CD8-positive, alpha-beta memory T cell (primary cell): ENCODE data around the gene HS3ST3B1. TPM values are rescaled to one million over a fixed set of nuclear protein-coding genes. Genes with fewer than 3 reads are reported as not detected.
A peak's percentile ranks its signal among the peaks of the same experiment; 100 is the strongest.

Experiments
- CTCF ChIA-PET: fragments of 350-600 bp; sonication (Branson Sonifier 250); formaldehyde crosslinking; loops from one replicate; lab custom pipeline; 2021; ENCODE audit warnings: antibody characterized with exemption; lab: Charles Lee
- POLR2A ChIA-PET: fragments of 350-600 bp; sonication (Branson Sonifier 250); formaldehyde crosslinking; loops from one replicate; lab custom pipeline; 2021; ENCODE audit warnings: antibody characterized with exemption; lab: Charles Lee
- DNase-seq, 5 donors: peaks; one replicate each; pipeline versions ENCODE4 v3.0.0 to v3.0.0-alpha.2; 2020 to 2022; ENCODE audit warnings: mixed read lengths in 1 of 5
- H3K27ac ChIP-seq: one replicate; pipeline ENCODE4 v1.7.0; 2013; ENCODE audit warnings: low read depth, mild to moderate bottlenecking, low read length, moderate library complexity
- H3K27me3 ChIP-seq: 2 replicates; pipeline ENCODE4 v1.7.0; 2013; ENCODE audit warnings: low read length, mild to moderate bottlenecking; ENCODE audit not compliant: insufficient read depth, poor library complexity, severe bottlenecking
- H3K36me3 ChIP-seq: 2 replicates; pipeline ENCODE4 v1.7.0; 2013; ENCODE audit warnings: mild to moderate bottlenecking, low read length, moderate library complexity; ENCODE audit not compliant: insufficient read depth
- H3K4me1 ChIP-seq: 2 replicates; pipeline ENCODE4 v1.7.0; 2013; ENCODE audit warnings: mild to moderate bottlenecking, low read length, moderate library complexity; ENCODE audit not compliant: insufficient read depth
- H3K4me3 ChIP-seq: 2 replicates; pipeline ENCODE4 v1.7.0; 2013; ENCODE audit warnings: mild to moderate bottlenecking, low read length
- H3K9me3 ChIP-seq: 2 replicates; pipeline ENCODE4 v1.7.0; 2013; ENCODE audit warnings: mild to moderate bottlenecking, low read length
- H3K27ac Mint-ChIP-seq, 8 donors: one replicate each; pipeline ENCODE4 v1.8.0; 2020 to 2021; ENCODE audit warnings: mixed read lengths in 8 of 8, mild to moderate bottlenecking in 6 of 8, inconsistent platforms in 3 of 8, moderate library complexity in 3 of 8
- H3K27me3 Mint-ChIP-seq, 2 donors: one replicate each; pipeline ENCODE4 v1.8.0; 2020 to 2021; ENCODE audit warnings: mixed read lengths in 2 of 2, mild to moderate bottlenecking in 1 of 2, moderate library complexity in 1 of 2
- H3K36me3 Mint-ChIP-seq, 3 donors: one replicate each; pipeline ENCODE4 v1.8.0; 2020 to 2021; ENCODE audit warnings: mixed read lengths in 3 of 3, inconsistent platforms in 1 of 3, mild to moderate bottlenecking in 1 of 3
- H3K4me1 Mint-ChIP-seq, 3 donors: one replicate each; pipeline ENCODE4 v1.8.0; 2020 to 2021; ENCODE audit warnings: mixed read lengths in 3 of 3, inconsistent platforms in 1 of 3, mild to moderate bottlenecking in 1 of 3
- H3K4me3 Mint-ChIP-seq, 7 donors: one replicate each; pipeline ENCODE4 v1.8.0; 2020 to 2021; ENCODE audit warnings: mixed read lengths in 7 of 7, mild to moderate bottlenecking in 6 of 7, moderate library complexity in 4 of 7, inconsistent platforms in 2 of 7
- H3K9me3 Mint-ChIP-seq, 5 donors: one replicate each; pipeline ENCODE4 v1.8.0; 2020 to 2022; ENCODE audit warnings: mixed read lengths in 5 of 5, mild to moderate bottlenecking in 3 of 5, moderate library complexity in 2 of 5, inconsistent platforms in 1 of 5
- polyA plus RNA-seq: library from polyadenylated mRNA; unstranded; fragments of 300-500 nt; fragmentation: Illumina TruSeq; gene quantifications from one replicate; pipeline ENCODE4 v1.2.3, GENCODE V29; 2021
- total RNA-seq, 2 experiments: library from RNA; stranded (reverse); gene quantifications; one replicate each; pipeline ENCODE4 v1.2.3, GENCODE V29; 2021

The HS3ST3B1 gene
- total and polyA plus RNA-seq, 3 experiments from 2014 or later = 5.5 to 11.0 (median 6.0) TPM

DNA sequence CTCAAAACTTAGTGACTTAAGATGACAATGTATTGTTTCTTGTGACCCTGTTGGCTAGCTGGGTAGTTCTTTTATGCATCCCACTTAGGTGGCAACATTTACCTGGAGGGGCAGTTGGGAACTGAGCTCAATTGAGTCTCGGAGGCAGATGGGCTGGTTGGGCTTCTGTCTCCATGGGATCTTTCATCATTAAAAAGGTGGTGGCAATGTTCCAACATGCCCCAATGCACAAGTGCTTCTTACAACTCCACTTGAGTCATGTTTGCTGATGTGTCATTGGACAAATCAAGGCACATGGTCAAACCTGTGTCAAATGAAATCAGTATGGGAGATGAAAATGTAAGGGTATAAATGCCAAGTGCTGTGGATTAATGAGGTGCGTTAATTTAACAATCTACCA lies 11.7 kb upstream of the HS3ST3B1 start:
- Mint-ChIP-seq H3K4me1 (no peaks in the 10 kb centered on the region), H3K27ac (no peak overlapping the region), H3K9me3 (peaks cover 0 to 3% (median 0%) of the 10 kb centered on the region in 5 donors), H3K27me3 (peaks cover 18 to 68% of the 10 kb centered on the region in 2 donors), H3K36me3 (no peaks in the 10 kb centered on the region), H3K4me3 (no peak overlapping the region)
- no peak overlapping the region for H3K27ac ChIP-seq
- H3K4me1 ChIP-seq = no peaks in the 10 kb centered on the region
- no peak overlapping the region for H3K4me3 ChIP-seq
- ChIA-PET POLR2A (no interaction called here), CTCF (no interaction called here)
- H3K9me3 ChIP-seq = no peaks in the 10 kb centered on the region
- DNase-seq = no peak
- no peaks in the 10 kb centered on the region for H3K36me3 ChIP-seq
- H3K27me3 ChIP-seq = peaks cover 6% of the 10 kb centered on the region

DNA sequence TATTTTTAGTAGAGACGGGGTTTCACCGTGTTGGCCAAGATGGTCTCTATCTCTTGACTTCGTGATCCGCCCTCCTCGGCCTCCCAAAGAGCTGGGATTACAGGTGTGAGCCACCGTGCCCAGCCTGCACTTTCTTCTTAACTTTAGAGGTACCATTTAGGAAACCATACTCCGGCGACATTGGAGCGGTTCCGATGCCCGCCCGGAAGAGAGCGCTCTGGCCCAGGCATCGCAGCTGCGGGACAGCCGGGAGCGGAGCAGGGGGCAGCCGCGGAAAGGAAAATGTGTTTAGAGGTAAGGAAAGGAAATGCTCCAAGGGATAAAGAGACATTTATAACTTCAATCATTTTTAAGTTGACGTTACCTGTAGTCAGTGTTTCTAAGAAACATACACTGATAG lies 6.0 kb upstream of the HS3ST3B1 start:
- Histone ChIP-seq H3K4me3 (no peak overlapping the region), H3K27me3 (peaks cover 28% of the 10 kb centered on the region), H3K36me3 (no peaks in the 10 kb centered on the region), H3K27ac (no peak overlapping the region), H3K9me3 (no peaks in the 10 kb centered on the region), H3K4me1 (peaks cover 25% of the 10 kb centered on the region)
- Mint-ChIP-seq H3K9me3 (peaks cover 0 to 3% (median 2%) of the 10 kb centered on the region in 5 donors), H3K27ac (peak overlapping the region in 1 of 8 donors; percentile 44), H3K36me3 (peaks cover 0 to under 1% (median 0%) of the 10 kb centered on the region in 3 donors), H3K4me1 (peaks cover 36 to 44% (median 42%) of the 10 kb centered on the region in 3 donors), H3K27me3 (peaks cover 47 to 85% of the 10 kb centered on the region in 2 donors), H3K4me3 (peak overlapping the region in 2 of 7 donors; percentile 1 to 77)
- ChIA-PET POLR2A (interaction anchor here (0.7 kb wide), 2 partner anchors 159 to 248 kb away, joined by 3 to 10 read pairs; no protein-coding TSS in a partner anchor), CTCF (no interaction called here)
- DNase-seq = no peak

DNA sequence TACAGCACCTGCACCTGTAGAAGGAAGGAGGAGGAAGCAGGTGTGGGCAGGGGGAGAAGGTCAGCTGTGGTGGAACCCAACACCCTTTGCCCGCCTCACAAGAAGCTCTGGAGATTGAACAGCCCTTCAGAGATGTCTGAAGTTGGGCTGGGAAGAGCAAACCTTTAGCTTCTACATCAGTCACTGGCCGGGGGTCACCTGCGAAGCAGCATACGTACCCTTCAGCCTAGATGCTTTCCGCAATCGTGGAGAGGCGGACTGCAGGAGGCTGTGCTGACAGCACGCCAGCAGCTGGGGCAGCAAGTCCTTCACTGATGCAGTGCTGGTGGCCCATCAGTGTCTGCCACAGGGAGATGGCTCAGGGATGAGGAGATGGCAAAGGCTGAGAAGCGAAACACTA lies 5.2 kb upstream of the HS3ST3B1 start:
- no peak for DNase-seq
- peaks cover 28% of the 10 kb centered on the region for H3K27me3 ChIP-seq
- Mint-ChIP-seq H3K4me1 (peaks cover 44 to 52% (median 50%) of the 10 kb centered on the region in 3 donors), H3K27me3 (peaks cover 47 to 82% of the 10 kb centered on the region in 2 donors), H3K9me3 (peaks cover 0 to 3% (median 2%) of the 10 kb centered on the region in 5 donors), H3K27ac (no peak overlapping the region), H3K36me3 (peaks cover 0 to 5% (median 0%) of the 10 kb centered on the region in 3 donors), H3K4me3 (peak overlapping the region in 4 of 7 donors; percentile 56 to 74 (median 62))
- ChIA-PET CTCF (interaction anchor here (2.3 kb wide), 1 partner anchor 698 kb away, joined by 5 read pairs; no protein-coding TSS in a partner anchor), POLR2A (interaction anchor here (0.7 kb wide), 1 partner anchor 249 kb away, joined by 10 read pairs; no protein-coding TSS in a partner anchor)
- H3K4me1 ChIP-seq = peaks cover 30% of the 10 kb centered on the region
- no peaks in the 10 kb centered on the region for H3K9me3 ChIP-seq
- no peaks in the 10 kb centered on the region for H3K36me3 ChIP-seq
- no peak overlapping the region for H3K4me3 ChIP-seq
- no peak overlapping the region for H3K27ac ChIP-seq

GRCh38 chr17:14296166-14296910 lies 4.5 kb upstream of the HS3ST3B1 start:
- Histone ChIP-seq H3K27me3 (peaks cover 28% of the 10 kb centered on the region), H3K4me3 (no peak overlapping the region), H3K4me1 (peaks cover 30% of the 10 kb centered on the region), H3K27ac (no peak overlapping the region), H3K36me3 (no peaks in the 10 kb centered on the region), H3K9me3 (no peaks in the 10 kb centered on the region)
- Mint-ChIP-seq H3K36me3 (peaks cover 0 to 10% (median 0%) of the 10 kb centered on the region in 3 donors), H3K27me3 (peaks cover 47 to 76% of the 10 kb centered on the region in 2 donors), H3K9me3 (peaks cover 0 to 3% (median 2%) of the 10 kb centered on the region in 5 donors), H3K4me3 (peak overlapping the region; percentile 39 to 79 (median 71)), H3K27ac (peak overlapping the region in 3 of 8 donors; percentile 3 to 44 (median 20)), H3K4me1 (peaks cover 45 to 54% (median 53%) of the 10 kb centered on the region in 3 donors)
- ChIA-PET POLR2A (no interaction called here), CTCF (interaction anchor here (0.8 to 2.3 kb wide), 2 partner anchors 11 to 698 kb away, joined by 4 to 5 read pairs; no protein-coding TSS in a partner anchor)
- DNase-seq = no peak

DNA sequence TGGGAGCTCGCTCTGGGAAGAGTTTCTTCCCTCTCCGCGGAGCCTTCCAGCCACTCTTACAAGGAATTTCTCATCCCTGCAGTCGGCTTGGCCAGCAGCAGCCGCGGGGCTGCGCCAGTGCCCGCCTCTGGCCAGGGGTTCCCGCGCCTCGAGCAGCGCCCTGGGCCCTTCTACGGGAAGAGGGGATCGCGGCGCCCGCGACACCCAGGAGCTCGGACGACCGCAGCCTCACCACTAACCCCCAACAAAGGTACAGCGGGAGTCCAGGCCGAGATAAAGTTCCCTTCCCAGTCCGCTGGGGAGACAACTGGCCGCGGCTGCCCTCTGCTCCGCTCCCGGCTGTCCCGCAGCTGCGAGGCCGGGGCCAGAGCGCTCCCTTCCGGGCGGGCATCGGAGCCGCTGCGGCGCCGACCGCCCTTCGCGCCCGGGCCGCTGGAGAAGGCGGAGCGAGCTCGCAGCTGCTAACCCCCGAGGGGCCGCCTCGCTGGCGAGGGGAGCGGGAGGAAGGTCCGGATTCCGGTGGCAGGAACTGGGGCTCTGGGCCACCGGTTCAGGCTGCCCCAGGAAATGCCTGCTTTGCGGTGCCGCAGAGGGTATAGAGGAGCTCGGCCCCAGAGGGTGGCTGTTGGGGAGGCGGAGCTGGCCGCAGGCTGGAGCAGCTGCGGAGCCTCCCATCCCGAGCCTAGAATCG lies 3.6 kb upstream of the HS3ST3B1 start:
- Mint-ChIP-seq H3K4me1 (peaks cover 45 to 54% (median 53%) of the 10 kb centered on the region in 3 donors), H3K27me3 (peaks cover 46 to 67% of the 10 kb centered on the region in 2 donors), H3K9me3 (peaks cover 0 to 3% (median 0%) of the 10 kb centered on the region in 5 donors), H3K27ac (peak overlapping the region in 1 of 8 donors; percentile 43), H3K36me3 (peaks cover 0 to 12% (median 0%) of the 10 kb centered on the region in 3 donors), H3K4me3 (peak overlapping the region; percentile 68 to 96 (median 85))
- ChIA-PET POLR2A (interaction anchor here (1.5 kb wide), 1 partner anchor 9 kb away, joined by 5 read pairs; no protein-coding TSS in a partner anchor), CTCF (interaction anchor here (0.8 to 2.3 kb wide), 6 partner anchors 12 to 699 kb away, joined by 3 to 5 read pairs (median 4); no protein-coding TSS in a partner anchor)
- no peaks in the 10 kb centered on the region for H3K36me3 ChIP-seq
- H3K9me3 ChIP-seq = no peaks in the 10 kb centered on the region
- peak overlapping the region; percentile 32 for H3K4me3 ChIP-seq
- peaks cover 30% of the 10 kb centered on the region for H3K4me1 ChIP-seq
- peak in 4 of 5 donors; percentile 10 to 56 (median 19) for DNase-seq
- no peak overlapping the region for H3K27ac ChIP-seq
- H3K27me3 ChIP-seq = peaks cover 28% of the 10 kb centered on the region

- Histone ChIP-seq H3K27ac (no peak overlapping the region), H3K36me3 (no peaks in the 10 kb centered on the region), H3K9me3 (no peaks in the 10 kb centered on the region), H3K4me1 (peaks cover 37% of the 10 kb centered on the region), H3K4me3 (no peak overlapping the region), H3K27me3 (peaks cover 24% of the 10 kb centered on the region)
- H3K36me3 Mint-ChIP-seq = peaks cover 0 to 12% (median 0%) of the 10 kb centered on the region in 3 donors
- H3K4me3 Mint-ChIP-seq = peak overlapping the region; percentile 92 to 98 (median 96)
- ChIA-PET POLR2A (interaction anchor here (1.5 kb wide), 1 partner anchor 8 kb away, joined by 5 read pairs; no protein-coding TSS in a partner anchor), CTCF (interaction anchor here (1.1 to 1.5 kb wide), 3 partner anchors 22 to 286 kb away, joined by 3 to 4 read pairs (median 3); no protein-coding TSS in a partner anchor)
- DNase-seq = no peak
- H3K4me1 Mint-ChIP-seq = peaks cover 47 to 62% (median 57%) of the 10 kb centered on the region in 3 donors
- peaks cover 43 to 57% of the 10 kb centered on the region in 2 donors for H3K27me3 Mint-ChIP-seq
- H3K9me3 Mint-ChIP-seq = peaks cover 0 to 3% (median 0%) of the 10 kb centered on the region in 5 donors
- peak overlapping the region in 2 of 8 donors; percentile 28 to 73 for H3K27ac Mint-ChIP-seq
Measured at GRCh38 chr17:14298221-14298946, 2.5 kb upstream of the HS3ST3B1 start.

DNA sequence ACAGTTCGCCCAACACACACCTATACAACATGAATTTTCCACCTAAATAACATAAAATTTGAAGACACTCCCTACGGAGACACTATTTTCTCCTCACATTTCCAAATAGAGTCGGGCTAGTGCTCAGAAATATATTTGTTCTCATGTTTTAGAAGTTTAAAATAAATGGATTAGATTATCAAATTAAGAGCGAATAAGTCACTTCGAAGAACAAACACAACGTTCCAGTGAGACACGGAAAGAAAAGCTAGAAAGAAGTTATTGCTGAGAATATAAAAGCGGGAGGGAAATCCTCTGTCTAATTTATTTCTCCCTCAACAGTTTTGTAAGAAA lies 2.0 kb upstream of the HS3ST3B1 start:
- peaks cover 0 to 13% (median 0%) of the 10 kb centered on the region in 3 donors for H3K36me3 Mint-ChIP-seq
- H3K27me3 ChIP-seq = peaks cover 22% of the 10 kb centered on the region
- peaks cover 52 to 67% (median 63%) of the 10 kb centered on the region in 3 donors for H3K4me1 Mint-ChIP-seq
- peaks cover 40 to 51% of the 10 kb centered on the region in 2 donors for H3K27me3 Mint-ChIP-seq
- no peaks in the 10 kb centered on the region for H3K36me3 ChIP-seq
- POLR2A ChIA-PET = interaction anchor here (0.7 kb wide), 1 partner anchor 130 kb away, joined by 3 read pairs; no protein-coding TSS in a partner anchor
- no peak for DNase-seq
- H3K4me3 ChIP-seq = peak overlapping the region; percentile 94
- no peaks in the 10 kb centered on the region for H3K9me3 ChIP-seq
- H3K9me3 Mint-ChIP-seq = peaks cover 0 to 3% (median 0%) of the 10 kb centered on the region in 5 donors
- CTCF ChIA-PET = no interaction called here
- peaks cover 42% of the 10 kb centered on the region for H3K4me1 ChIP-seq
- peak overlapping the region; percentile 92 to 98 (median 96) for H3K4me3 Mint-ChIP-seq
- no peak overlapping the region for H3K27ac ChIP-seq
- H3K27ac Mint-ChIP-seq = peak overlapping the region in 4 of 8 donors; percentile 26 to 89 (median 63)
